AG20443 (cell line): ENCODE results near the gene SLC16A8.

Source experiments
- DNase-seq: peaks from one replicate; pipeline ENCODE4 v3.0.0; 2012; ENCODE audit warnings: low spot score, mixed read lengths

The SLC16A8 gene

DNA sequence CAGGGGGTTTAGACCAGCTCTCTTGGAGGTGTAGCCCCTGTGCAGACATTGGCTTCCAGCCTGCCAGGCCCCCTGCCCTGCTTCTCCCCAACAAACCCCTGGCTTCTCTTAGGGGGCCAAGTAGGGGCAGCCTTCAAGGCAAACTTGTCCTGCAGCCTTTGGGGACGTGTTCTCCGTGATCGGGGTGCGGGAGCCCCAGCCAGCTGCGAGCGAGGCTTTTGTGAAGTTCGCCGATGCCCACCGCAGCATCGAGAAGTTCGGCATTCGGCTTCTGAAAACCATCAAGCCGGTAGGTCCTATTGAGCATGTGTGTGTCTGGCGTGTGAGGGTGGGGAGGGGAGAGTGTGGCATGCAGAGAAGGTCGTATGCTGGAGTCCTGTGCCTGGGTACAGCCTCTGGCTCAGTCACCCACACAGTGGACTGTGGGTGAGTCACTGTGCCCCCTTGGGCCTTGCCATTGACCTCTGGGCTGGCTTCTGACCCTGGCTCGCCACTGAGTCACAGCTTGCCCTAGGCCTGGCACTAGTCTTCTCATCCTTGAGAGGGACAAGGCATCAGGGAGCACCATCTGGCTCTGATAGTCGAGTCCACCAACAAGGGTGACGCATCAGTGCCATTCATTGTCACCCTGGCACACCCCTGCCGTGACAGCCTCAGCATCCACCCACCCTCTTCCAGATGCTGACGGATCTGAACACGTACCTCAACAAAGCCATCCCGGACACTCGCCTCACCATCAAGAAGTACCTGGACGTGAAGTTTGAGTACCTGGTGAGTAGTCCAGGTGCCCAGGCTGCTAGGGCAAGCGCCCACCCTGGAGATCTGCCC is 11.4 kb downstream of the SLC16A8 start:
- DNase-seq, result no peak

DNA sequence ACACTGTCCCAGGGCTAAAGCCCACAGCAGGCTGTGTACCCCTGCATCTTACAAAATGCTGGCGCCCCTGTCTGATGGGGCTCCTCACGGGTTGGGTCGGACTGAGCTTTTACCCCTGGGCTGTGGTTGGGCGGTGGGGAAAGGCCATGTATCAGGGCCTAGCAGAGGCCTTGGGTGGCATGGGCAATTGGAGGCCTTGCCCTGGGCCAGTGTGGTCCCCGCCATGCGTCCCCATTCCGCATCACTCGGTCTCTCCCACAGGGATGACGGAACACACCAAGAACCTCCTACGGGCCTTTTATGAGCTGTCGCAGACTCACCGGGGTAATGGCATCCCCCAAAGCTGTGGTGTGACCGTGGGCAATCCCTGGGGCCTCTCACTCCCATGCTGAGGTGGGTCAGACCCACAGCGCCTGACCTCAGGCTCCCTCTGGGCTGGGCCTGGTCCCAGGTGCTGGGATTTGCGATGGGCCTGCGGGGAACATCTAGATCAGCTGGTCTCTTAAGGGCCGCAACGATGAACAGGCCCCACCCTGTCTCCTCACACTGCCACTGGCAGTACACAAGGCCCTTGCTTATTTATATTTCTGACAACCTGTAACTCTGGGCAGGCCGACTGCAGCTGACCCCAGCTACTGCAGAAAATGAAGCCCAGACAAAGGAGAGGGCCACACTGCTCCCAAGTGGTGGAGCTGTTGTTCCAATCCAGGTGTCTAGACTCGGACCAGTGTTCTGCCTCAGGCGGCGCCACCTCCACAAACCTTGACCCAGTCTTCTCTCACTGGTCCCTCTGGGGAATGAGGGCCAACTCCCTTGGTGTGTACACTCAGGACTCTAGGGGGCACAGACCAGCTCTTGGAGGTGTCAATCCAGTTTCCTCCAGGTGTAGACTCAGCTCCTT is 12.3 kb downstream of the SLC16A8 start:
- DNase-seq, result no peak

DNA sequence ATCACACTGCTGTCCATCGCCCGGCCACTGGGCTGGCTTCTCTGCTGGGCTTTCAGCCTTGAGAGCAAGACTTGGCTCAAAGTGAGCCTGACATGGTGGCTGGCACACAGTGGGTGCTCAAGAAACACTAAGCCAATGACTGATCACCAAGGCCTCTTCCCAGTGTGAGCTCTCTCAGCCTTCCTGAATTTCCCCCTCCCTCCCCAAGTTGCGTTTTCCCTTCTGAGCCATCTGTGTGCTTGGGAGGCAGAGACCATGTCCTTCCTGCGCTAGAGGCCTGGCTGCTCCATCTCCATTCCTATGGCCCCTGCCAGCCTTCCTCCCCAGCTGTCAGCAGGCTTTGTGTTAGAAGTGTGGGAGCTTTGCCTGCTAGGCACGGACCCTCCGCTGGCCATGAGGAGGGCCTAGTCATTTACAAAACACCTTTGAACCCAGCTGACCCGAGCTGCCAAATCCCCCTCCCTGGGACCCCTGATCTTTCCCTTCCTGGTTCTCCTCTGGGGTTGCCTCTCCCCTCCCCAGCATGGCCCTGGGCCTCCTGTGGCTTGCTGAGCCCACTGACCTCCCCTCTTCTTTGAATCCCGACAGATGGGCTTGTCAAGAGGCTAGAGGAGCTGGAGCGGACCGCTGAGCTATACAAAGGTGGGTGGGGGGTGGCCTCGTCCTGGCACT is 13.6 kb downstream of the SLC16A8 start:
- DNase-seq, result no peak

DNA sequence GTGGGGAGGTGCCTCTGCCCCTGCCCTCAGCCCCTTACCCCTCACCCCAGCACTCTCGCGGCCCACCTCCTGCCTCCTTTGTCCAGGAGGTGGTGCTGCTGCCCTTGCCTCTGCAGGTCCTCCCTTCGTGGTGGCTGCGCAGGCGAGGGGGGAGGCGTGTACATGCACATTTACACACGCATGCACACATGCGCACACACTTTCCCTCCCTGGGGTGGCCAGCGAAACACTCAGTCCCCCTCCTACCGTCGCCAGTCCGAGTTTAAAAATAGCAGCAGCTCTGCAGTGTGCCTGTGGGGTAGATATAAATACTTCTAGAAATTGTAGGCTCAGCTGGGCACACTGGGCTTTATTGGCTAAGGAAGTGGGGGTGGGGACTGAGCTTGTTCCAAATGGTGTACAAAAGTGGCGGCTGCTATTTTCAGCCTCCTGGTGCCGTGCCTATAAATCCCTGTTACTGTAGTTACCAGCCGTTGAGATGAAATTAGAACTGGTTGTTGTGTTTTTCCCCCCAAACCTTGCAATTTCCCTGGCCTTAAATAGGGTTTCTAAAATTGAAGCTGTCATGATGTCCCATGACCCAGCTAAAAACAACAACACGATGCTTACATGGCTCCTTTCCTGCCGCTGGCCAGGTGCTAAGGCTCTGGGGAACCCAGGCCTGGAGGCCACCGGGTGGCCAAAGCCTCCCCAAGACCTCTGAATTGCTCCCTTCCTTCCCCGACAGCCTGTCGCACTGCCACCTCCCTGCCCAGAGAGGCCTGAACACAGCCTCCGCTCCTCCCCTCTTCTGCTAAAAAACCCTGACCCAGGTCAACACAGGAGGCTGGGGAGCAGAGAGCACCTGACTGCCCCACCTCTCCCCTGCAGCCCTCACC is 14.4 kb downstream of the SLC16A8 start:
- DNase-seq, result peak; percentile 60

DNA sequence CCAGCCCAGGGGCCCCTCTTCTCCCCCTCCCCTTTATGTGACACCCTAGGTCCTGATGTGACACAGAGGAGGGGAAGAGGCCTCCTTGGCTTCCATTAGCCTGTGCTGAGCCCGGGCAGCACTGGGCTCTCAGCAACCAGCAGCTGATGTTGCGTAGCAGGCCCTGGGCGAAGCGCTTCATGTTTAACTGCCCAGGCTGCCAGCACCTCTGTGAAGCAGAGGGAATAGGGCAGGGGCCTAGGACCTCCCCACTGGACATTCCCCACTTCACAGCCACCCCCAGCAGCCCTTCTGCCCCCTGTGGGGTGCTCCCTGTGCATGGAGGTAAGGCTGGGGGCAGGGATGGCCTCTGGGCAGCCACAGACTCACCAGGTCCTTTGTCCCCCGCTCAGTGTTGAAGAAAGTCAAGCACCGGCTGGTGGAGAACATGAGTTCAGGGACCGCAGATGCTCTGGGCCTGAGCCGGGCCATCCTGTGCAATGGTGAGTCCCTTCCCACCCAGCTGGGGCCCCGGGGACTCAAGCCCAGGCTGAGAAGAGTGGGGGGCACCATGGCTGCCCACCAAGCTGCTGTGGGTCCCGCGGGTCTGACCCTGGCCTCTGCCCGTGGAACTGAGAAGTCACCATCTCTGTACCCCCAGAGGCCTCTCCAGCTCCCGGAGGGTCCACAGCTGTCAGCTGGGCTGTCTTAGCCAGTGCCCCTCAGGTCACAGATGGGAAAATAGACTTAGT is 15.2 kb downstream of the SLC16A8 start:
- no peak for DNase-seq

GRCh38 chr22:38067761-38068360 is 16.1 kb downstream of the SLC16A8 start:
- DNase-seq, result no peak

DNA sequence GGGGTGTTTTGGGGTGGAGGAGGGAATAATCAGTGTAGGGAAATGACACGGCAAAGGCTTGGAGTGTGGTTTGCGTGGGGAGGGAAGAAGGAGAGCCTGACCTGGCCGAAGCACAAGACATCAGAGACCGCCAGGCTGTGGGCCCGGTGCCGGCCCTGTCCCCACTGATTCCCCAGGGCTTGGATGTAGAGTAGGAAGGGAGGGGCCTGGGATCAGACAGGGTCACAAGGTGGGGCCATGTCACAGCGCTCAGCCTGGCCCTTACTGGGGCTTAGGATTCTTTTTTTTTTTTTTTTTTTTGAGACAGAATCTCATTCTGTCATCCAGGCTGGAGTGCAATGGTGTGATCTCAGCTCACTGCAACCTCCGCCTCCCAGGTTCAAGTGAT is 17.0 kb downstream of the SLC16A8 start:
- DNase-seq, result no peak

- no peak for DNase-seq
Measured at GRCh38 chr22:38066381-38067027, 17.5 kb downstream of the SLC16A8 start.

- DNase-seq, result no peak
Measured at GRCh38 chr22:38065539-38065938, 18.4 kb downstream of the SLC16A8 start.

- no peak for DNase-seq
Measured at GRCh38 chr22:38062791-38063190, 21.2 kb downstream of the SLC16A8 start.

GRCh38 chr22:38056969-38057891 is 26.8 kb downstream of the SLC16A8 start, which contains the start of gene PICK1:
Gene PICK1, plus strand, starts transcription at chr22:38057404. Its CDS starts 406 bp downstream, at chr22:38057810.
- peak; percentile 92 for DNase-seq

- peak; percentile 92 for DNase-seq
Measured at GRCh38 chr22:38051900-38052862, 31.8 kb downstream of the SLC16A8 start.

GRCh38 chr22:38051261-38051660 is 32.7 kb downstream of the SLC16A8 start:
- DNase-seq, result no peak

DNA sequence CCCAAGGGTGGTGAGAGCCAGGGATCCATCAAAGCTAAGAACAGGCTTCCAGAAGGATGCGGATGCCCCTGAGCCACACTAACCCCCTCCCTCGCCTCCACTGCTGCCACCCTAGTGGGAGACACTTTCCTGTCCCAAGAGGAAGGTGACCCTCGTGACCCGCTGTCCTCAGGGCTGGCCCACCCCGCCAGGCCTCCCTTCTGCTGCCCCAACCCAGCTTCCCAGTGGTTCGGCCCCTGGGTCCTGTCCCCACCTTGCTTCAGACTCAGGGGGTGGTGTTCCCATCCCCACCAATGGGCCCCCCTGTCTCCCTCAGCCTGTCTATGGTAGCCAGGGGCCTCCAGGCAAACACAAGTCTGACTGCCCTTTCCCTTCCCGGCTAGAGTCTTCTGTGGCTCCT is 33.3 kb downstream of the SLC16A8 start:
- DNase-seq, result no peak

GRCh38 chr22:38049812-38050619 is 34.0 kb downstream of the SLC16A8 start:
- DNase-seq, result no peak

DNA sequence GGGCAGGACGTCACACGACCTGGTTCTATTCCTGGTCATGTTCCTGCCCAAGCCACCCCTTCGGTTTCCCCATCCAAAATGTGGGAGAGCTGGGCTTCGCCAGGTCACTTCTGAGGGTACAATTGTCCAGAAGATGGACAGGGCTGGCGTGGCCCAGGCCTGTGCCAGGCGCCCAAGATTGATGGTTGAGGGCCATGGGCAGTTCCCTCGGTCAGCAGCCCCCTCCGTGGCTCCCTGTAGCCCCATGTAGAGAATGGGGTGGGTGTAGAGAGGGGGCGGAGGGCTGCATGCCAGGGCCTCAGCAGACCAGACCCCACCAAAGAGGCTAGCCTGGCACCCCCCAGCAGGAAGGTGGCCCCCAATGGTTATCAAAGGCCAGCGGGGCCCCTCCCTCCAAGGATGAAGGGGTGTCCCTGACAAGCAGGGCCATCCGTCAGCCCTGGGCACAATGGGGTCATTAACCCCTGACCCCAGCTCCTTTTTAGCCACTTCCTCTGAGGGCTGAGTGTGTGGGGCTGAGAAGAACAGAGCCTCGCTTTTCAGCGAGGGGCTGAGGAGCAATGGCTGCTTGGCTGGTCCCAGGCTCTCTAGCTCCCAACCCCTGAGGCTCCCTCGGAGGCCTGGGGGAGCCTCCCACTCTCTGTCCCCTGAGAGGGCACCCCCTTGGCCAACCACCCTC is 37.8 kb downstream of the SLC16A8 start:
- no peak for DNase-seq
